Mesodermal cell (in vitro differentiated cells): ENCODE measurements around the gene CIITA.
"Not testable (repeated sequence)": the region's sequence is repeated elsewhere in the genome, so short reads cannot be mapped to it uniquely, and the experiment has no call there.

Experiments
- H3K27ac ChIP-seq: 2 replicates; pipeline ENCODE4 v1.7.0; 2013; ENCODE audit warnings: mild to moderate bottlenecking, low read depth, low read length, moderate library complexity; ENCODE audit not compliant: severe bottlenecking
- H3K36me3 ChIP-seq: 2 replicates; pipeline ENCODE4 v1.7.1; 2013; ENCODE audit warnings: mild to moderate bottlenecking, low read length, moderate library complexity; ENCODE audit not compliant: control insufficient read depth, insufficient read depth
- H3K4me1 ChIP-seq: one replicate; pipeline ENCODE4 v1.7.1; 2013; ENCODE audit warnings: mild to moderate bottlenecking, low read length; ENCODE audit not compliant: insufficient read depth, control insufficient read depth, poor library complexity, severe bottlenecking
- H3K4me3 ChIP-seq: 2 replicates; pipeline ENCODE4 v1.7.0; 2013; ENCODE audit warnings: low read length, control low read depth, mild to moderate bottlenecking; ENCODE audit not compliant: insufficient read depth, poor library complexity, severe bottlenecking; ENCODE audit errors: extremely low read depth
- H3K9me3 ChIP-seq: 2 replicates; pipeline ENCODE4 v1.7.1; 2013; ENCODE audit warnings: mild to moderate bottlenecking, low read length, moderate library complexity; ENCODE audit not compliant: control insufficient read depth
- WGBS, 2 experiments: methylation state at CpG; one replicate each; pipeline ENCODE4 v1.1.5; 2013; ENCODE audit warnings: missing lambda C conversion rate in 2 of 2; ENCODE audit not compliant: insufficient coverage in 2 of 2; 5-methylcytosine and 5-hydroxymethylcytosine counted together

CIITA gene

GRCh38 chr16:10922328-10923145 is 45.5 kb downstream of the CIITA start:
- Histone ChIP-seq H3K4me3 (no peak overlapping the region), H3K27ac (no peak overlapping the region)
- WGBS, 2 experiments: 92 to 95% methylated on average over 8 to 9 of the region's 14 CpGs

GRCh38 chr16:10923146-10923649 is 46.2 kb downstream of the CIITA start:
- Histone ChIP-seq H3K36me3 (peaks cover 34% of the 10 kb centered on the region), H3K4me1 (no peaks in the 10 kb centered on the region), H3K27ac (no peak overlapping the region), H3K9me3 (no peaks in the 10 kb centered on the region), H3K4me3 (no peak overlapping the region)
- WGBS, 2 experiments: 86 to 95% methylated on average over 8 of the region's 10 CpGs

More at GRCh38 chr16:10922328-10923145, 45.5 kb downstream of the CIITA start:
- Histone ChIP-seq H3K36me3 (peaks cover 27% of the 10 kb centered on the region), H3K9me3 (no peaks in the 10 kb centered on the region), H3K4me1 (no peaks in the 10 kb centered on the region)

GRCh38 chr16:10923650-10924214 is 46.7 kb downstream of the CIITA start:
- no peak overlapping the region for H3K27ac ChIP-seq
- H3K4me3 ChIP-seq: no peak overlapping the region
- 92 to 94% methylated on average over 12 to 14 of the region's 14 CpGs for WGBS, 2 experiments
- no peaks in the 10 kb centered on the region for H3K9me3 ChIP-seq
- peaks cover 36% of the 10 kb centered on the region for H3K36me3 ChIP-seq
- no peaks in the 10 kb centered on the region for H3K4me1 ChIP-seq

- H3K4me3 ChIP-seq, H3K27ac ChIP-seq, H3K4me1 ChIP-seq, H3K9me3 ChIP-seq: not testable (repeated sequence)
- WGBS, 2 experiments: 84 to 100% methylated on average over 3 of the region's 3 CpGs
- H3K36me3 ChIP-seq: peaks cover 36% of the 10 kb centered on the region
These were observed 48.3 kb downstream of the CIITA start for GRCh38 chr16:10925285-10925684.

GRCh38 chr16:10926094-10926493 is 49.1 kb downstream of the CIITA start:
- 67 to 71% methylated on average over 4 of the region's 4 CpGs for WGBS, 2 experiments
- Histone ChIP-seq H3K9me3 (no peaks in the 10 kb centered on the region), H3K4me3 (no peak overlapping the region), H3K27ac (no peak overlapping the region), H3K4me1 (no peaks in the 10 kb centered on the region), H3K36me3 (peaks cover 36% of the 10 kb centered on the region)

GRCh38 chr16:10926867-10927266 is 49.9 kb downstream of the CIITA start:
- H3K27ac ChIP-seq: no peak overlapping the region
- H3K36me3 ChIP-seq: peaks cover 38% of the 10 kb centered on the region
- H3K4me1 ChIP-seq: no peaks in the 10 kb centered on the region
- H3K9me3 ChIP-seq: no peaks in the 10 kb centered on the region
- WGBS, 2 experiments: 100% methylated on average over 2 of the region's 5 CpGs
- H3K4me3 ChIP-seq: no peak overlapping the region

GRCh38 chr16:10927497-10928112 is 50.6 kb downstream of the CIITA start:
- H3K36me3 ChIP-seq: peaks cover 46% of the 10 kb centered on the region
- H3K4me3 ChIP-seq: no peak overlapping the region
- no peak overlapping the region for H3K27ac ChIP-seq
- no peaks in the 10 kb centered on the region for H3K9me3 ChIP-seq
- H3K4me1 ChIP-seq: no peaks in the 10 kb centered on the region
- 96 to 98% methylated on average over 10 to 11 of the region's 11 CpGs for WGBS, 2 experiments

- peaks cover 59% of the 10 kb centered on the region for H3K36me3 ChIP-seq
- WGBS, 2 experiments: 94 to 95% methylated on average over 10 to 12 of the region's 12 CpGs
These were observed 52.1 kb downstream of the CIITA start for GRCh38 chr16:10929097-10929496.

GRCh38 chr16:10929853-10930754 is 53.1 kb downstream of the CIITA start:
- Histone ChIP-seq H3K9me3 (no peaks in the 10 kb centered on the region), H3K4me3 (no peak overlapping the region), H3K4me1 (no peaks in the 10 kb centered on the region), H3K36me3 (peaks cover 58% of the 10 kb centered on the region), H3K27ac (no peak overlapping the region)
- WGBS, 2 experiments: 90 to 96% methylated on average over 11 to 14 of the region's 15 CpGs

More at GRCh38 chr16:10929097-10929496, 52.1 kb downstream of the CIITA start:
- H3K4me3 ChIP-seq, H3K27ac ChIP-seq, H3K4me1 ChIP-seq, H3K9me3 ChIP-seq: not testable (repeated sequence)

GRCh38 chr16:10930755-10931093 is 53.7 kb downstream of the CIITA start:
- Histone ChIP-seq H3K4me1 (no peaks in the 10 kb centered on the region), H3K9me3 (no peaks in the 10 kb centered on the region), H3K27ac (no peak overlapping the region), H3K36me3 (peaks cover 52% of the 10 kb centered on the region), H3K4me3 (no peak overlapping the region)
- 91 to 94% methylated on average over 1 to 2 of the region's 2 CpGs for WGBS, 2 experiments
